Liver (tissue), 3 donors: ENCODE results near the gene FAM118A.

Experiments used
- EGR1 ChIP-seq, 2 donors: IDR thresholded peaks; 2 replicates each; pipeline ENCODE4 v1.6.1; 2016 to 2018; ENCODE audit warnings: antibody characterized with exemption in 2 of 2, low read depth in 2 of 2
- FOXA1 ChIP-seq: IDR thresholded peaks from 2 replicates; pipeline ENCODE4 v1.6.1; 2016; ENCODE audit warnings: antibody characterized with exemption
- GABPA ChIP-seq, 2 donors: IDR thresholded peaks in 1 of 2; conservative IDR thresholded peaks in 1 of 2; 2 replicates each; pipeline ENCODE4 v1.6.1; 2016; ENCODE audit warnings: antibody characterized with exemption in 2 of 2, mild to moderate bottlenecking in 1 of 2, moderate library complexity in 1 of 2
- RAD21 ChIP-seq, 2 donors: IDR thresholded peaks; 2 replicates each; pipeline ENCODE4 v1.6.1; 2016; ENCODE audit warnings: antibody characterized with exemption in 2 of 2, mild to moderate bottlenecking in 2 of 2
- SP1 ChIP-seq: IDR thresholded peaks from 2 replicates; pipeline ENCODE4 v1.6.1; 2018; ENCODE audit warnings: antibody characterized with exemption, mild to moderate bottlenecking
- YY1 ChIP-seq: IDR thresholded peaks from 2 replicates; pipeline ENCODE4 v1.6.1; 2016; ENCODE audit warnings: antibody characterized with exemption, mild to moderate bottlenecking
- TF ChIP-seq, protein P1 (sequence below): fragments of 150-350 bp; IDR thresholded peaks from 2 replicates; pipeline ENCODE4 v1.5.1; 2017; ENCODE audit warnings: improper control_type of control experiment, low read depth, low read length; ENCODE audit not compliant: missing input control
- TF ChIP-seq, protein P2 (sequence below): IDR thresholded peaks from 2 replicates; pipeline ENCODE4 v1.6.1; 2016; ENCODE audit warnings: antibody characterized with exemption, mild to moderate bottlenecking
- TF ChIP-seq, protein P3 (sequence below): IDR thresholded peaks from 2 replicates; pipeline ENCODE4 v1.6.1; 2016; ENCODE audit warnings: antibody characterized with exemption
- donor health status: healthy.
- donor health status: healthy.

DNA sequence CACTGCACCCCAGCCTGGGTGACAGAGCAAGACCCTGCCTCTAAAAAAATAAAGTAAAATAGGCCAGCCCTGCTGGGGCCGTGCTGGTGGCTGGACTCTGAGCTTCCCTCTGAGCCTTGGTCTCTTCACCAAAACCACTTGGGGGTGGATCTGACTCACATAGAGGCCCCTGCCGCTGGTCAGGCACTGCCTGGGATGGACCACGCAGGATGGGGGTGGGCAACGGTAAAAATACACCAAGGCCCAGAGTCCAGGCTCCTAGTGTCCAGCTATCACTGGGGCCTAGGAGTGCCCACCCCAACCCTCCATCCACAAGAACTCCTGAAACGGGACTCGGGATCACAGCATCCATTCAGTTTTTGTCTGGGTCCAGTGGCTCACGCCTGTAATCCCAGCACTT, 37.2 kb upstream of the FAM118A start:
- TF ChIP-seq, protein P1, sequence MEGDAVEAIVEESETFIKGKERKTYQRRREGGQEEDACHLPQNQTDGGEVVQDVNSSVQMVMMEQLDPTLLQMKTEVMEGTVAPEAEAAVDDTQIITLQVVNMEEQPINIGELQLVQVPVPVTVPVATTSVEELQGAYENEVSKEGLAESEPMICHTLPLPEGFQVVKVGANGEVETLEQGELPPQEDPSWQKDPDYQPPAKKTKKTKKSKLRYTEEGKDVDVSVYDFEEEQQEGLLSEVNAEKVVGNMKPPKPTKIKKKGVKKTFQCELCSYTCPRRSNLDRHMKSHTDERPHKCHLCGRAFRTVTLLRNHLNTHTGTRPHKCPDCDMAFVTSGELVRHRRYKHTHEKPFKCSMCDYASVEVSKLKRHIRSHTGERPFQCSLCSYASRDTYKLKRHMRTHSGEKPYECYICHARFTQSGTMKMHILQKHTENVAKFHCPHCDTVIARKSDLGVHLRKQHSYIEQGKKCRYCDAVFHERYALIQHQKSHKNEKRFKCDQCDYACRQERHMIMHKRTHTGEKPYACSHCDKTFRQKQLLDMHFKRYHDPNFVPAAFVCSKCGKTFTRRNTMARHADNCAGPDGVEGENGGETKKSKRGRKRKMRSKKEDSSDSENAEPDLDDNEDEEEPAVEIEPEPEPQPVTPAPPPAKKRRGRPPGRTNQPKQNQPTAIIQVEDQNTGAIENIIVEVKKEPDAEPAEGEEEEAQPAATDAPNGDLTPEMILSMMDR: no peak
- TF ChIP-seq, protein P2, sequence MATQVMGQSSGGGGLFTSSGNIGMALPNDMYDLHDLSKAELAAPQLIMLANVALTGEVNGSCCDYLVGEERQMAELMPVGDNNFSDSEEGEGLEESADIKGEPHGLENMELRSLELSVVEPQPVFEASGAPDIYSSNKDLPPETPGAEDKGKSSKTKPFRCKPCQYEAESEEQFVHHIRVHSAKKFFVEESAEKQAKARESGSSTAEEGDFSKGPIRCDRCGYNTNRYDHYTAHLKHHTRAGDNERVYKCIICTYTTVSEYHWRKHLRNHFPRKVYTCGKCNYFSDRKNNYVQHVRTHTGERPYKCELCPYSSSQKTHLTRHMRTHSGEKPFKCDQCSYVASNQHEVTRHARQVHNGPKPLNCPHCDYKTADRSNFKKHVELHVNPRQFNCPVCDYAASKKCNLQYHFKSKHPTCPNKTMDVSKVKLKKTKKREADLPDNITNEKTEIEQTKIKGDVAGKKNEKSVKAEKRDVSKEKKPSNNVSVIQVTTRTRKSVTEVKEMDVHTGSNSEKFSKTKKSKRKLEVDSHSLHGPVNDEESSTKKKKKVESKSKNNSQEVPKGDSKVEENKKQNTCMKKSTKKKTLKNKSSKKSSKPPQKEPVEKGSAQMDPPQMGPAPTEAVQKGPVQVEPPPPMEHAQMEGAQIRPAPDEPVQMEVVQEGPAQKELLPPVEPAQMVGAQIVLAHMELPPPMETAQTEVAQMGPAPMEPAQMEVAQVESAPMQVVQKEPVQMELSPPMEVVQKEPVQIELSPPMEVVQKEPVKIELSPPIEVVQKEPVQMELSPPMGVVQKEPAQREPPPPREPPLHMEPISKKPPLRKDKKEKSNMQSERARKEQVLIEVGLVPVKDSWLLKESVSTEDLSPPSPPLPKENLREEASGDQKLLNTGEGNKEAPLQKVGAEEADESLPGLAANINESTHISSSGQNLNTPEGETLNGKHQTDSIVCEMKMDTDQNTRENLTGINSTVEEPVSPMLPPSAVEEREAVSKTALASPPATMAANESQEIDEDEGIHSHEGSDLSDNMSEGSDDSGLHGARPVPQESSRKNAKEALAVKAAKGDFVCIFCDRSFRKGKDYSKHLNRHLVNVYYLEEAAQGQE: no peak
- TF ChIP-seq, protein P3, sequence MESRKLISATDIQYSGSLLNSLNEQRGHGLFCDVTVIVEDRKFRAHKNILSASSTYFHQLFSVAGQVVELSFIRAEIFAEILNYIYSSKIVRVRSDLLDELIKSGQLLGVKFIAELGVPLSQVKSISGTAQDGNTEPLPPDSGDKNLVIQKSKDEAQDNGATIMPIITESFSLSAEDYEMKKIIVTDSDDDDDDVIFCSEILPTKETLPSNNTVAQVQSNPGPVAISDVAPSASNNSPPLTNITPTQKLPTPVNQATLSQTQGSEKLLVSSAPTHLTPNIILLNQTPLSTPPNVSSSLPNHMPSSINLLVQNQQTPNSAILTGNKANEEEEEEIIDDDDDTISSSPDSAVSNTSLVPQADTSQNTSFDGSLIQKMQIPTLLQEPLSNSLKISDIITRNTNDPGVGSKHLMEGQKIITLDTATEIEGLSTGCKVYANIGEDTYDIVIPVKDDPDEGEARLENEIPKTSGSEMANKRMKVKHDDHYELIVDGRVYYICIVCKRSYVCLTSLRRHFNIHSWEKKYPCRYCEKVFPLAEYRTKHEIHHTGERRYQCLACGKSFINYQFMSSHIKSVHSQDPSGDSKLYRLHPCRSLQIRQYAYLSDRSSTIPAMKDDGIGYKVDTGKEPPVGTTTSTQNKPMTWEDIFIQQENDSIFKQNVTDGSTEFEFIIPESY: no peak
- TF ChIP-seq EGR1 (IDR thresholded peaks at IDR 0.05; ENCODE audit: low read depth in 2 of 2): no peak
- no peak for TF ChIP-seq GABPA (IDR thresholded peaks at IDR 0.05 in 1 of 2, conservative IDR thresholded peaks at IDR 0.05 in 1 of 2)
- no peak for TF ChIP-seq SP1
- TF ChIP-seq YY1: no peak
- no peak for TF ChIP-seq FOXA1
- no peak for TF ChIP-seq RAD21 (IDR thresholded peaks at IDR 0.05)
